H1 (cell line): ENCODE data around the gene GRID1. TPM values are rescaled to one million over a fixed set of nuclear protein-coding genes. Genes with fewer than 3 reads are reported as not detected.

ENCODE experiments used
- CREB1 ChIP-seq: IDR thresholded peaks from 2 replicates; pipeline ENCODE4 v1.6.1; 2012; ENCODE audit warnings: inconsistent platforms
- EGR1 ChIP-seq: IDR thresholded peaks from 2 replicates; pipeline ENCODE4 v1.6.1; 2011; ENCODE audit warnings: low read depth, low read length, borderline replicate concordance
- USF2 ChIP-seq: IDR thresholded peaks from 2 replicates; pipeline ENCODE4 v1.6.1; 2011; ENCODE audit warnings: low read length, improper control_type of control experiment
- polyA plus RNA-seq, 7 experiments: library from polyadenylated mRNA; depleted of rRNA in 3 of 7; stranded (reverse) in 5 of 7; unstranded in 2 of 7; fragments of >200 nt in 5 of 7; fragments of 200-250 nt in 2 of 7; gene quantifications; 1 replicate in 5 of 7; 2 replicates in 1 of 7; 4 replicates in 1 of 7; pipeline versions ENCODE4 v1.2.1 to v1.2.3, GENCODE V29; 2011 to 2013; ENCODE audit warnings: missing spikeins in 2 of 7, mixed read lengths in 2 of 7
- total RNA-seq: library from RNA; stranded (reverse); fragmentation: NEBNext Ultra II Directional; extraction: Animal tissue kit (Norgen Biotek cat#: 25700); gene quantifications from 2 replicates; pipeline ENCODE4 v1.2.1, GENCODE V29; 2021
- TF ChIP-seq, protein P1 (sequence below), 3 experiments: IDR thresholded peaks; 1 replicate in 2 of 3; 2 replicates in 1 of 3; pipeline versions ENCODE4 v1.5.1 to v1.6.1; 2011; ENCODE audit warnings: low read length in 3 of 3, mild to moderate bottlenecking in 3 of 3, inconsistent platforms in 2 of 3, low read depth in 1 of 3, moderate library complexity in 1 of 3; ENCODE audit not compliant: insufficient read depth in 1 of 3; ENCODE audit errors: control extremely low read depth in 1 of 3

GRID1 gene
- total and polyA plus RNA-seq, 2 of the 8 experiments (the other 6 are each of a cell fraction or from before 2014, with no cell fraction given) = 0.22 to 0.30 TPM

DNA sequence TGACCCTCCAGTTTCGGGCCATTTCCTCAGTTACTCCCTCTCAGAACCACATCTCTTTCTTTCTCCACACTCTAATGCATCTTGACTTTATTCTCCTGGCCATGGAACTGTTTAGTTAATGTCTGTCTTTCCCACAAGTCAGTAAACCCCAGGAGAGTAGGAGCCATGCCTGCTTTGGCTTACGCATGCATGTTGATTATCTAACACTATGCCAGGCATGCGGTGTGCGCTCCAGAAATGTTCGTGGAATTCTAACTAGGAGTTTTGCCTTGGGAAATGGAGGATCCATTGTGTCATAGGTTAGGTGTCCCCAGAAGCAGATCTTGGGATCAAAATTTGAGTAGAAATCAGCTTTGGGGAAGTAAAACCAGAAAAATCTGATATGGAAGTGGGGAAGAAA is 308.9 kb downstream of the GRID1 start (continued):
- no peak for TF ChIP-seq USF2
- no peak for TF ChIP-seq EGR1
- TF ChIP-seq, protein P1, sequence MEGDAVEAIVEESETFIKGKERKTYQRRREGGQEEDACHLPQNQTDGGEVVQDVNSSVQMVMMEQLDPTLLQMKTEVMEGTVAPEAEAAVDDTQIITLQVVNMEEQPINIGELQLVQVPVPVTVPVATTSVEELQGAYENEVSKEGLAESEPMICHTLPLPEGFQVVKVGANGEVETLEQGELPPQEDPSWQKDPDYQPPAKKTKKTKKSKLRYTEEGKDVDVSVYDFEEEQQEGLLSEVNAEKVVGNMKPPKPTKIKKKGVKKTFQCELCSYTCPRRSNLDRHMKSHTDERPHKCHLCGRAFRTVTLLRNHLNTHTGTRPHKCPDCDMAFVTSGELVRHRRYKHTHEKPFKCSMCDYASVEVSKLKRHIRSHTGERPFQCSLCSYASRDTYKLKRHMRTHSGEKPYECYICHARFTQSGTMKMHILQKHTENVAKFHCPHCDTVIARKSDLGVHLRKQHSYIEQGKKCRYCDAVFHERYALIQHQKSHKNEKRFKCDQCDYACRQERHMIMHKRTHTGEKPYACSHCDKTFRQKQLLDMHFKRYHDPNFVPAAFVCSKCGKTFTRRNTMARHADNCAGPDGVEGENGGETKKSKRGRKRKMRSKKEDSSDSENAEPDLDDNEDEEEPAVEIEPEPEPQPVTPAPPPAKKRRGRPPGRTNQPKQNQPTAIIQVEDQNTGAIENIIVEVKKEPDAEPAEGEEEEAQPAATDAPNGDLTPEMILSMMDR (IDR thresholded peaks at IDR 0.05; ENCODE audit: control extremely low read depth in 1 of 3, insufficient read depth in 1 of 3, low read depth in 1 of 3, low read length in 3 of 3) = no peak
- no peak for TF ChIP-seq CREB1
- TF ChIP-seq, all 59 proteins: peak for 0
